Duodenal mucosa (tissue), 2 donors: ENCODE results near the gene ZDHHC14.

Experiments
- H3K27ac ChIP-seq: one replicate; pipeline ENCODE4 v1.7.0; 2013; ENCODE audit warnings: low read depth, low read length
- H3K27me3 ChIP-seq, 2 donors: one replicate each; pipeline ENCODE4 v1.7.0; 2013; ENCODE audit warnings: low read length in 2 of 2, control low read depth in 1 of 2; ENCODE audit not compliant: insufficient read depth in 2 of 2, control insufficient read depth in 1 of 2
- H3K36me3 ChIP-seq, 2 donors: one replicate each; pipeline ENCODE4 v1.7.0; 2013; ENCODE audit warnings: low read length in 2 of 2, control low read depth in 1 of 2; ENCODE audit not compliant: insufficient read depth in 2 of 2, control insufficient read depth in 1 of 2
- H3K4me1 ChIP-seq, 2 donors: one replicate each; pipeline ENCODE4 v1.7.0; 2013; ENCODE audit warnings: low read length in 2 of 2, control low read depth in 1 of 2; ENCODE audit not compliant: insufficient read depth in 2 of 2, control insufficient read depth in 1 of 2
- H3K4me3 ChIP-seq, 2 donors: one replicate each; pipeline ENCODE4 v1.7.0; 2013; ENCODE audit warnings: low read length in 2 of 2, low read depth in 1 of 2
- H3K9ac ChIP-seq, 2 donors: one replicate each; pipeline ENCODE4 v1.7.0; 2013; ENCODE audit warnings: low read length in 2 of 2, low read depth in 1 of 2
- H3K9me3 ChIP-seq, 2 donors: one replicate each; pipeline ENCODE4 v1.7.0; 2013; ENCODE audit warnings: low read length in 2 of 2, control low read depth in 1 of 2; ENCODE audit not compliant: control insufficient read depth in 1 of 2

ZDHHC14 gene

GRCh38 chr6:157469378-157469777 lies 88.4 kb downstream of the ZDHHC14 start:
- no peak overlapping the region for H3K9ac ChIP-seq
- no peaks in the 10 kb centered on the region for H3K27me3 ChIP-seq
- H3K9me3 ChIP-seq = no peaks in the 10 kb centered on the region
- H3K27ac ChIP-seq = no peak overlapping the region
- peaks cover 0 to 3% of the 10 kb centered on the region in 2 donors for H3K36me3 ChIP-seq
- H3K4me3 ChIP-seq = no peak overlapping the region
- peaks cover 0 to 4% of the 10 kb centered on the region in 2 donors for H3K4me1 ChIP-seq

DNA sequence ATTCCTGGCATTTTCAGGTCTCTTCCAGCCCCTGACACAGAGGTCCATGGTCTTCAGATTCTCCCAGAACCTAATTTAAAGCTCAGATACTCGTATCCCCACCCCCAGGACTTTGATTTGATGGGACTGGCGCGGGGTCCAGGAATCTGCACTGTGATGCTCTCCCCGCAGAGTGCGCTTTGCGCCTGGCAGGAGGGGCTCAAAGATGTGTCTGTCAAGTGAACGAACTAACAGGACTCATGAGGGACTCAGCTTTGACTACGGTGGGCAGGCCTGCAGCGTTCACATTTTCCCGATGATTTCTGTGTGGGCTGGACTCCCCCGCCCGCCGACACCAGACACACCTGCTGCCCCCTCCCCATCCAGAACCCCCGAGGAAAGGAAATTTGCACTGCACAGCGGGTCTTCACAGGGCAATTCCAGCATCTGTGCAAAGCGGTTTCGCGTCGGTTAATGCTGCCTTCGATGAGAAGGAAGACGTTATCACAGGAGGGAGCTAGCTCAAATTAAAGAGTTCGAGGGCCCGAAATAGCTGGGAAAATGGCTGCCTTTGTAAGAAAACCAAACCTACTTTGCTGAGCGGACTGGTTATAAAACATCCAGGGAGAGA lies 90.2 kb downstream of the ZDHHC14 start:
- H3K36me3 ChIP-seq = peaks cover 0 to 3% of the 10 kb centered on the region in 2 donors
- no peaks in the 10 kb centered on the region for H3K9me3 ChIP-seq
- peaks cover 0 to 4% of the 10 kb centered on the region in 2 donors for H3K4me1 ChIP-seq
- no peak overlapping the region for H3K4me3 ChIP-seq
- no peak overlapping the region for H3K9ac ChIP-seq
- no peaks in the 10 kb centered on the region for H3K27me3 ChIP-seq
- H3K27ac ChIP-seq = no peak overlapping the region

DNA sequence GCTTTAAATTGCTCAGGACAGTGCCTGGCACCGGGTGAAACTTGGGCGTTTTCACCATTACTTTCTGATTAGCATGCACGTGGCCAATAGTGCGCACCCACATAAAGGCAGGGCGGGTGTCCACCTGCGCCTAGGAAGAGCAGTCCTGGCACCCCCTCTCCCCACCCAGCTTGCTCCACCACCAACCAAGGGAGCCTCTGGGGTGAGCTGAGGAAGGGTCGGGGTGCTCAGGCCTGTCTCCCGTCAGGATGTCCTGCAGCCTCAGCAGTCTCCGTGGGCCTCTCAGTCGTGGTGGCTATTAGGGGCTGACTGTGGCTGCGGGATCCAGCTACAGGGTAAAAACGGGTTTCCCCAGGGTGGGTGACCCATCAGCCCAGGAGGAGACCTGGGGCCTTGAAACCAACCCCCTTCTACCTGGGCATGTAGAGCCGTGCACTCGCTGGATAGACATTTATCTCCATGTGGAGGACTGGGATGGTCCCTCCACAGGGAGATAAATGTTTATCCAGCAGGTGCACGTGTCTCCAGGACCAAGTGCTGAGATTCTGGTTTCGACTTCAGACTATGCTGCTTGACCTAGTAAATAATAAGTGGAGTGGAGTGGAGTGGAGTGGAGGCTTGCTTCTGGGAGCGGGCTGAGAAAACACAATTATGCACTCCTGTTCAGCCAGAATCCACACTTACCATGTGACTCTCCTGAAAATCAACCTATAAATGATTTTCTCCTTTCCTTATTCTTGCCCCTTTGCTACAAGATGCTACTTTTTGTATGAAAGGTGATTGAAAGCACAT lies 91.1 kb downstream of the ZDHHC14 start:
- Histone ChIP-seq H3K27ac (no peak overlapping the region), H3K9me3 (no peaks in the 10 kb centered on the region), H3K36me3 (peaks cover 0 to 3% of the 10 kb centered on the region in 2 donors), H3K4me1 (peaks cover 0 to 4% of the 10 kb centered on the region in 2 donors), H3K9ac (no peak overlapping the region), H3K4me3 (no peak overlapping the region), H3K27me3 (no peaks in the 10 kb centered on the region)

- H3K4me3 ChIP-seq = no peak overlapping the region
- H3K36me3 ChIP-seq = no peaks in the 10 kb centered on the region
- no peaks in the 10 kb centered on the region for H3K9me3 ChIP-seq
- H3K4me1 ChIP-seq = no peaks in the 10 kb centered on the region
- H3K27me3 ChIP-seq = no peaks in the 10 kb centered on the region
- no peak overlapping the region for H3K27ac ChIP-seq
- H3K9ac ChIP-seq = no peak overlapping the region
Observed at GRCh38 chr6:157476797-157477196, 95.8 kb downstream of the ZDHHC14 start.

DNA sequence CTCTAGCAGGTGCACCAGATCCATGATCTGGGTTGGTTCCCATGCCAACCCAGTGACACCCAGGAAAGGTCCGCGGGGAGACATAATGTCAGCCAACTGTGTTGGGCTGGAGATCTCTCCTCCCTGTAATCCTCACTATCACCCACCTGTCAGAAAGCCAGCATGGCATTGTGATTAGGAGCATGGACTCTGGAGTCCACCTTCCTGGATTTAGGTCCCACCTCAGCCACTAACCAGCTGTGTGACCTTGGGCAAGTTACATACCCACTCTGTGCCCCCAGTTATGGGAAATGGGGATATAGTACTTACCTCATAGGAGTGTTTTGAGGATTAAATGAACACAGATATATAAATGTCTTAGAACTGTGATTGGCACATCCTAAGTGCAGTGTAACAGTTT lies 97.9 kb downstream of the ZDHHC14 start:
- no peaks in the 10 kb centered on the region for H3K36me3 ChIP-seq
- H3K4me1 ChIP-seq = no peaks in the 10 kb centered on the region
- H3K27ac ChIP-seq = no peak overlapping the region
- H3K9ac ChIP-seq = no peak overlapping the region
- H3K4me3 ChIP-seq = no peak overlapping the region
- H3K9me3 ChIP-seq = peaks cover 0 to 3% of the 10 kb centered on the region in 2 donors
- H3K27me3 ChIP-seq = no peaks in the 10 kb centered on the region

GRCh38 chr6:157479464-157480303 lies 98.7 kb downstream of the ZDHHC14 start:
- H3K4me1 ChIP-seq = no peaks in the 10 kb centered on the region
- H3K9ac ChIP-seq = no peak overlapping the region
- H3K9me3 ChIP-seq = peaks cover 0 to 3% of the 10 kb centered on the region in 2 donors
- H3K4me3 ChIP-seq = no peak overlapping the region
- no peaks in the 10 kb centered on the region for H3K27me3 ChIP-seq
- H3K27ac ChIP-seq = no peak overlapping the region
- no peaks in the 10 kb centered on the region for H3K36me3 ChIP-seq

GRCh38 chr6:157481189-157481864 lies 100.3 kb downstream of the ZDHHC14 start:
- Histone ChIP-seq H3K27ac (no peak overlapping the region), H3K27me3 (no peaks in the 10 kb centered on the region), H3K9me3 (peaks cover 0 to 3% of the 10 kb centered on the region in 2 donors), H3K9ac (no peak overlapping the region), H3K4me3 (no peak overlapping the region), H3K36me3 (no peaks in the 10 kb centered on the region), H3K4me1 (peaks cover 0 to under 1% of the 10 kb centered on the region in 2 donors)

GRCh38 chr6:157481865-157482249 lies 100.9 kb downstream of the ZDHHC14 start:
- Histone ChIP-seq H3K27me3 (no peaks in the 10 kb centered on the region), H3K9ac (no peak overlapping the region), H3K27ac (no peak overlapping the region), H3K4me1 (peaks cover 0 to 5% of the 10 kb centered on the region in 2 donors), H3K9me3 (peaks cover 0 to 3% of the 10 kb centered on the region in 2 donors), H3K36me3 (no peaks in the 10 kb centered on the region), H3K4me3 (no peak overlapping the region)

GRCh38 chr6:157483770-157484169 lies 102.8 kb downstream of the ZDHHC14 start:
- H3K9me3 ChIP-seq = peaks cover 0 to 3% of the 10 kb centered on the region in 2 donors
- no peak overlapping the region for H3K9ac ChIP-seq
- H3K27ac ChIP-seq = no peak overlapping the region
- H3K27me3 ChIP-seq = no peaks in the 10 kb centered on the region
- H3K4me3 ChIP-seq = no peak overlapping the region
- H3K4me1 ChIP-seq = peaks cover 0 to 8% of the 10 kb centered on the region in 2 donors
- H3K36me3 ChIP-seq = no peaks in the 10 kb centered on the region
